GM23338 (cell line): Measurements from ENCODE around the gene HOXA9.

Experiments used
- CREB1 ChIP-seq: fragments of 250-450 bp; sonication (Bioruptor Pico); IDR thresholded peaks from 2 replicates; pipeline ENCODE4 v1.5.0; 2020; ENCODE audit warnings: low read depth, mild to moderate bottlenecking, moderate library complexity
- EZH2 ChIP-seq: fragments of 200-600 bp; sonication (generic); IDR thresholded peaks from one replicate; pipeline ENCODE4 v1.8.0; 2017; ENCODE audit warnings: antibody characterized with exemption, mild to moderate bottlenecking, low read depth; ENCODE audit not compliant: unreplicated experiment
- JUNB ChIP-seq: IDR thresholded peaks from one replicate; pipeline ENCODE4 v1.6.1; 2016; ENCODE audit warnings: antibody characterized with exemption; ENCODE audit not compliant: unreplicated experiment
- POLR2AphosphoS5 ChIP-seq: IDR thresholded peaks from 2 replicates; pipeline ENCODE4 v1.6.1; 2016; ENCODE audit warnings: antibody characterized with exemption, low read depth
- STAT1 ChIP-seq: IDR thresholded peaks from one replicate; pipeline ENCODE4 v1.6.1; 2016; ENCODE audit warnings: antibody characterized with exemption; ENCODE audit not compliant: unreplicated experiment
- ZNF114 ChIP-seq: fragments of 250-450 bp; sonication (Bioruptor Pico); IDR thresholded peaks from 2 replicates; pipeline ENCODE4 v1.5.0; 2020; ENCODE audit warnings: mild to moderate bottlenecking, moderate library complexity
- TF ChIP-seq, protein P1 (sequence below), 2 experiments: fragments of 200-600 bp in 1 of 2; sonication (generic) in 1 of 2; conservative IDR thresholded peaks; 2 replicates each; pipeline versions ENCODE4 v1.5.1 to v1.6.1; 2016 to 2017; ENCODE audit warnings: antibody characterized with exemption in 2 of 2, low read depth in 2 of 2, mild to moderate bottlenecking in 2 of 2, moderate library complexity in 1 of 2
- TF ChIP-seq, protein P2 (sequence below): IDR thresholded peaks from 2 replicates; pipeline ENCODE4 v1.6.1; 2016; ENCODE audit warnings: antibody characterized with exemption

DNA sequence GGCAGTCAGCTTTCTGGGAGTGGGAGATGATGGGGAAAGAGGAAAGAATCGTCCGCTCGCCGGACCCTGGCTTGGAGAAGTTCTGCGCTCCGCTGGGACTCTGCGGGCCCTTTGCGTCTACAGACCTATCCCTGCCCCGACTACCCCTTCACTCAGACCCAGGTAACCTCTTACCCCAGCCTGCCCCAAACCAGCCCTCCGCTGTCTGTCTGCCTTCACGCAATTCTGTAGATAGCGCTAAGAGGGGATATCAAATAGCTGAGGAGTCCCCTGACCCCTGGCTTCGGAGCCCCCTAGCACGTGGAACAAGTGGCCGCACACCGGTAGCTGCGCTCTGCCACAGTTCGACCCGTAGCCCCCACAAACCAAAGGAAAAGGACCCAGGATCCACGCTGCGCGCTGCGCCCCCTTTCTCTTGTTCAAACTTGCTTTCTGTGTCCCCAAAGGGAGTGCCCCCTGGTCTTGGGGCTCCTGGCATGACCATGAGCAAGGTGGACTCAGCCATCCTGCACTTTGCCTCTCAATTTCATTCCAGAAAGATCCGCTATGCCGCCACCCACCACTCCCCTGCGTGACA lies 41.8 kb downstream of the HOXA9 start:
- TF ChIP-seq, protein P1, sequence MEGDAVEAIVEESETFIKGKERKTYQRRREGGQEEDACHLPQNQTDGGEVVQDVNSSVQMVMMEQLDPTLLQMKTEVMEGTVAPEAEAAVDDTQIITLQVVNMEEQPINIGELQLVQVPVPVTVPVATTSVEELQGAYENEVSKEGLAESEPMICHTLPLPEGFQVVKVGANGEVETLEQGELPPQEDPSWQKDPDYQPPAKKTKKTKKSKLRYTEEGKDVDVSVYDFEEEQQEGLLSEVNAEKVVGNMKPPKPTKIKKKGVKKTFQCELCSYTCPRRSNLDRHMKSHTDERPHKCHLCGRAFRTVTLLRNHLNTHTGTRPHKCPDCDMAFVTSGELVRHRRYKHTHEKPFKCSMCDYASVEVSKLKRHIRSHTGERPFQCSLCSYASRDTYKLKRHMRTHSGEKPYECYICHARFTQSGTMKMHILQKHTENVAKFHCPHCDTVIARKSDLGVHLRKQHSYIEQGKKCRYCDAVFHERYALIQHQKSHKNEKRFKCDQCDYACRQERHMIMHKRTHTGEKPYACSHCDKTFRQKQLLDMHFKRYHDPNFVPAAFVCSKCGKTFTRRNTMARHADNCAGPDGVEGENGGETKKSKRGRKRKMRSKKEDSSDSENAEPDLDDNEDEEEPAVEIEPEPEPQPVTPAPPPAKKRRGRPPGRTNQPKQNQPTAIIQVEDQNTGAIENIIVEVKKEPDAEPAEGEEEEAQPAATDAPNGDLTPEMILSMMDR (conservative IDR thresholded peaks at IDR 0.05; ENCODE audit: low read depth in 2 of 2): no peak
- TF ChIP-seq CREB1 (CRISPR knock-in tag) (no peak), EZH2 (peak; percentile 62), JUNB (no peak), POLR2AphosphoS5 (no peak), STAT1 (no peak), ZNF114 (CRISPR knock-in tag) (no peak)
- TF ChIP-seq, protein P2, sequence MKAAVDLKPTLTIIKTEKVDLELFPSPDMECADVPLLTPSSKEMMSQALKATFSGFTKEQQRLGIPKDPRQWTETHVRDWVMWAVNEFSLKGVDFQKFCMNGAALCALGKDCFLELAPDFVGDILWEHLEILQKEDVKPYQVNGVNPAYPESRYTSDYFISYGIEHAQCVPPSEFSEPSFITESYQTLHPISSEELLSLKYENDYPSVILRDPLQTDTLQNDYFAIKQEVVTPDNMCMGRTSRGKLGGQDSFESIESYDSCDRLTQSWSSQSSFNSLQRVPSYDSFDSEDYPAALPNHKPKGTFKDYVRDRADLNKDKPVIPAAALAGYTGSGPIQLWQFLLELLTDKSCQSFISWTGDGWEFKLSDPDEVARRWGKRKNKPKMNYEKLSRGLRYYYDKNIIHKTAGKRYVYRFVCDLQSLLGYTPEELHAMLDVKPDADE: no peak
